GM12891 (cell line): ENCODE data around the gene MX1.

Experiments used
- PAX5 ChIP-seq: IDR thresholded peaks from 2 replicates; pipeline ENCODE4 v1.6.1; 2011; ENCODE audit warnings: low read length, moderate library complexity, mild to moderate bottlenecking; ENCODE audit not compliant: insufficient read depth, severe bottlenecking
- POLR2A ChIP-seq: IDR thresholded peaks from 2 replicates; pipeline ENCODE4 v1.6.1; 2011; ENCODE audit warnings: low read depth, low read length, control low read depth
- POLR2AphosphoS5 ChIP-seq: IDR thresholded peaks from 2 replicates; pipeline ENCODE4 v1.6.1; 2011; ENCODE audit warnings: low read depth, low read length, control low read depth
- POU2F2 ChIP-seq: IDR thresholded peaks from 2 replicates; pipeline ENCODE4 v1.6.1; 2011; ENCODE audit warnings: low read depth, mild to moderate bottlenecking, control low read depth, low read length, moderate library complexity
- SPI1 ChIP-seq: IDR thresholded peaks from 2 replicates; pipeline ENCODE4 v1.6.1; 2011; ENCODE audit warnings: low read depth, low read length, control low read depth
- TAF1 ChIP-seq: IDR thresholded peaks from 2 replicates; pipeline ENCODE4 v1.6.1; 2011; ENCODE audit warnings: low read depth, low read length, control low read depth

GRCh38 chr21:41443562-41443961 is 17.5 kb downstream of the MX1 start:
- TF ChIP-seq POLR2A (no peak), TAF1 (no peak), POLR2AphosphoS5 (0 out of 2 replicates have a peak, but pooled peaks have one; percentile 62), SPI1 (no peak), POU2F2 (no peak), PAX5 (no peak)
